HCT116 (cell line): Measurements from ENCODE around the gene CH25H. TPM values are rescaled to one million over a fixed set of nuclear protein-coding genes. Genes with fewer than 3 reads are reported as not detected.

Experiments used
- ATAC-seq: fragments of 200-7000 bp; cut with Tn5 transposase; 2 replicates; pipeline ENCODE4 v1.9.1; 2020; ENCODE audit warnings: mild to moderate bottlenecking, moderate library complexity
- BruUV-seq: library from RNA; stranded (reverse); fragments of 400-500 nt; replicated peaks from 2 replicates; lab custom pipeline; 2021; lab: Mats Ljungman, UMichigan
- CTCF ChIA-PET: fragments of 300-600 bp; sonication (Branson Sonifier 250); formaldehyde crosslinking; loops from one replicate; lab custom pipeline; 2021; ENCODE audit warnings: antibody characterized with exemption; lab: Charles Lee
- POLR2A ChIA-PET: fragments of 300-600, 350-600 bp; sonication (Branson Sonifier 250); formaldehyde crosslinking; loops from one replicate; lab custom pipeline; 2021; ENCODE audit warnings: antibody characterized with exemption; lab: Charles Lee
- RAD21 ChIA-PET, 2 experiments: fragments of 300-600 bp; sonication (Branson Sonifier 250); formaldehyde crosslinking; loops; one replicate each; lab custom pipeline; 2023; ENCODE audit warnings: low total read pairs in 2 of 2; ENCODE audit not compliant: uncharacterized antibody in 2 of 2, unreplicated experiment in 2 of 2, low non-redundant PET in 1 of 2; lab: Charles Lee
- DNase-seq: peaks from one replicate; pipeline ENCODE4 v3.0.0-alpha.2; 2010; ENCODE audit warnings: low read depth, low spot score
- H2AFZ ChIP-seq: fragments of 200-600 bp; shearing (Covaris generic), sonication (generic); 2 replicates; pipeline ENCODE4 v1.6.1; 2017; ENCODE audit warnings: low read depth, mixed run types, mixed read lengths, antibody characterized with exemption, low read length; ENCODE audit not compliant: poor library complexity, severe bottlenecking
- H3K27ac ChIP-seq: 2 replicates; pipeline ENCODE4 v1.5.1; 2012; ENCODE audit warnings: low read depth, low read length
- H3K27me3 ChIP-seq: fragments of 200-600 bp; sonication (generic); 2 replicates; pipeline ENCODE4 v1.6.1; 2016; ENCODE audit warnings: mixed run types, low read length, mixed read lengths; ENCODE audit not compliant: insufficient read depth
- H3K36me3 ChIP-seq, 2 experiments: fragments of 200-500 bp in 1 of 2; fragments of 200-600 bp in 1 of 2; sonication (Bioruptor generic) in 1 of 2; sonication (generic) in 1 of 2; 2 replicates each; pipeline versions ENCODE4 v1.5.1 to v1.6.1; 2014 to 2016; ENCODE audit warnings: low read length in 2 of 2, inconsistent platforms in 1 of 2, mixed read lengths in 1 of 2, mixed run types in 1 of 2; ENCODE audit not compliant: insufficient read depth in 2 of 2, control insufficient read depth in 1 of 2
- H3K4me1 ChIP-seq, 2 experiments: fragments of 200-600 bp in 1 of 2; sonication (generic) in 1 of 2; 2 replicates each; pipeline versions ENCODE4 v1.5.1 to v1.6.1; 2012 to 2017; ENCODE audit warnings: low read length in 2 of 2, inconsistent platforms in 1 of 2, mild to moderate bottlenecking in 1 of 2, mixed read lengths in 1 of 2, mixed run types in 1 of 2, moderate library complexity in 1 of 2; ENCODE audit not compliant: insufficient read depth in 2 of 2, control insufficient read depth in 1 of 2
- H3K4me2 ChIP-seq: fragments of 200-600 bp; sonication (generic); 2 replicates; pipeline ENCODE4 v1.6.1; 2017; ENCODE audit warnings: mixed run types, low read length, mixed read lengths
- H3K4me3 ChIP-seq, 2 experiments: fragments of 200-600 bp in 1 of 2; sonication (generic) in 1 of 2; replicated peaks in 1 of 2; 2 replicates each; pipeline ENCODE4 v1.5.1; 2011 to 2016; ENCODE audit warnings: low read length in 2 of 2, control low read depth in 1 of 2, low read depth in 1 of 2, mild to moderate bottlenecking in 1 of 2, mixed read lengths in 1 of 2, mixed run types in 1 of 2
- H3K79me2 ChIP-seq: fragments of 200-600 bp; sonication (generic); 2 replicates; pipeline ENCODE4 v1.6.1; 2017; ENCODE audit warnings: mild to moderate bottlenecking, mixed run types, low read length, moderate library complexity, mixed read lengths; ENCODE audit not compliant: insufficient read depth
- H3K9ac ChIP-seq: fragments of 200-600 bp; sonication (generic); 2 replicates; pipeline ENCODE4 v1.6.1; 2016; ENCODE audit warnings: low read length, mixed read lengths
- H3K9me2 ChIP-seq: fragments of 200-600 bp; sonication (generic), shearing (Covaris generic); 2 replicates; pipeline ENCODE4 v1.6.1; 2017; ENCODE audit warnings: mixed run types, mild to moderate bottlenecking, moderate library complexity; ENCODE audit not compliant: insufficient read depth
- H3K9me3 ChIP-seq, 2 experiments: fragments of 200-500 bp in 1 of 2; fragments of 200-600 bp in 1 of 2; sonication (Bioruptor generic) in 1 of 2; sonication (generic) in 1 of 2; 2 replicates each; pipeline ENCODE4 v1.6.1; 2014 to 2017; ENCODE audit warnings: low read length in 2 of 2, mixed read lengths in 2 of 2, inconsistent platforms in 1 of 2, low read depth in 1 of 2, mild to moderate bottlenecking in 1 of 2, mixed run types in 1 of 2, moderate library complexity in 1 of 2; ENCODE audit not compliant: control insufficient read depth in 1 of 2, insufficient read depth in 1 of 2
- H4K20me1 ChIP-seq: fragments of 200-600 bp; sonication (generic), shearing (Covaris generic); 2 replicates; pipeline ENCODE4 v1.6.1; 2017; ENCODE audit warnings: mixed run types, mild to moderate bottlenecking, moderate library complexity; ENCODE audit not compliant: insufficient read depth
- CEBPB ChIP-seq: IDR thresholded peaks from 2 replicates; pipeline ENCODE4 v1.6.1; 2012; ENCODE audit warnings: low read depth
- EGR1 ChIP-seq: IDR thresholded peaks from 2 replicates; pipeline ENCODE4 v1.6.1; 2012; ENCODE audit warnings: low read depth
- ELF1 ChIP-seq: IDR thresholded peaks from 2 replicates; pipeline ENCODE4 v1.6.1; 2012; ENCODE audit warnings: low read depth, borderline replicate concordance
- EZH2 ChIP-seq: fragments of 200-600 bp; sonication (generic); IDR thresholded peaks from 2 replicates; pipeline ENCODE4 v1.6.1; 2017; ENCODE audit warnings: antibody characterized with exemption, mixed run types
- FOSL1 ChIP-seq: IDR thresholded peaks from 2 replicates; pipeline ENCODE4 v1.6.1; 2012; ENCODE audit warnings: low read depth
- JUND ChIP-seq: IDR thresholded peaks from 2 replicates; pipeline ENCODE4 v1.6.1; 2012
- POLR2A ChIP-seq: IDR thresholded peaks from 2 replicates; pipeline ENCODE4 v1.7.0; 2011; ENCODE audit warnings: borderline replicate concordance; ENCODE audit not compliant: insufficient read depth, insufficient read length; ENCODE audit errors: extremely low read depth
- POLR2AphosphoS5 ChIP-seq: IDR thresholded peaks from 2 replicates; pipeline ENCODE4 v1.6.1; 2011; ENCODE audit warnings: mild to moderate bottlenecking, low read depth, low read length, moderate library complexity
- RAD21 ChIP-seq: IDR thresholded peaks from 2 replicates; pipeline ENCODE4 v1.6.1; 2012; ENCODE audit warnings: low read depth, mild to moderate bottlenecking
- REST ChIP-seq: IDR thresholded peaks from 2 replicates; pipeline ENCODE4 v1.6.1; 2012; ENCODE audit warnings: low read depth
- SIN3A ChIP-seq: IDR thresholded peaks from 2 replicates; pipeline ENCODE4 v1.6.1; 2012; ENCODE audit warnings: low read depth
- SP1 ChIP-seq: IDR thresholded peaks from 2 replicates; pipeline ENCODE4 v1.6.1; 2012; ENCODE audit warnings: low read depth
- SRF ChIP-seq: IDR thresholded peaks from 2 replicates; pipeline ENCODE4 v1.6.1; 2012; ENCODE audit warnings: low read depth
- TCF7L2 ChIP-seq: IDR thresholded peaks from 2 replicates; pipeline ENCODE4 v1.7.0; 2011; ENCODE audit warnings: borderline replicate concordance, inconsistent platforms; ENCODE audit not compliant: insufficient read depth, insufficient read length; ENCODE audit errors: extremely low read depth
- YY1 ChIP-seq: IDR thresholded peaks from 2 replicates; pipeline ENCODE4 v1.6.1; 2011; ENCODE audit warnings: low read length, low read depth, moderate library complexity, mild to moderate bottlenecking; ENCODE audit not compliant: insufficient replicate concordance; ENCODE audit errors: extremely low read depth
- intact Hi-C: fragments of 100-400 bp; cut with micrococcal nuclease; formaldehyde crosslinking; loops from 2 replicates; pipeline ENCODE4 v1.10.0; 2022
- total RNA-seq: library from RNA; stranded (reverse); gene quantifications from one replicate; pipeline ENCODE4 v1.2.1, GENCODE V29; 2021; ENCODE audit not compliant: unreplicated experiment
- TF ChIP-seq, protein P1 (sequence below), 3 experiments: fragments of 200-600 bp in 1 of 3; sonication (generic) in 1 of 3; IDR thresholded peaks in 2 of 3; conservative IDR thresholded peaks in 1 of 3; 2 replicates each; pipeline ENCODE4 v1.5.1; 2012 to 2017; ENCODE audit warnings: low read depth in 2 of 3, low read length in 2 of 3, antibody characterized with exemption in 1 of 3, borderline replicate concordance in 1 of 3, control low read depth in 1 of 3, mild to moderate bottlenecking in 1 of 3, mixed read lengths in 1 of 3, mixed run types in 1 of 3, moderate library complexity in 1 of 3; ENCODE audit not compliant: insufficient read depth in 1 of 3

Gene CH25H
- total RNA-seq, 1 experiment from 2014 or later = not detected

DNA sequence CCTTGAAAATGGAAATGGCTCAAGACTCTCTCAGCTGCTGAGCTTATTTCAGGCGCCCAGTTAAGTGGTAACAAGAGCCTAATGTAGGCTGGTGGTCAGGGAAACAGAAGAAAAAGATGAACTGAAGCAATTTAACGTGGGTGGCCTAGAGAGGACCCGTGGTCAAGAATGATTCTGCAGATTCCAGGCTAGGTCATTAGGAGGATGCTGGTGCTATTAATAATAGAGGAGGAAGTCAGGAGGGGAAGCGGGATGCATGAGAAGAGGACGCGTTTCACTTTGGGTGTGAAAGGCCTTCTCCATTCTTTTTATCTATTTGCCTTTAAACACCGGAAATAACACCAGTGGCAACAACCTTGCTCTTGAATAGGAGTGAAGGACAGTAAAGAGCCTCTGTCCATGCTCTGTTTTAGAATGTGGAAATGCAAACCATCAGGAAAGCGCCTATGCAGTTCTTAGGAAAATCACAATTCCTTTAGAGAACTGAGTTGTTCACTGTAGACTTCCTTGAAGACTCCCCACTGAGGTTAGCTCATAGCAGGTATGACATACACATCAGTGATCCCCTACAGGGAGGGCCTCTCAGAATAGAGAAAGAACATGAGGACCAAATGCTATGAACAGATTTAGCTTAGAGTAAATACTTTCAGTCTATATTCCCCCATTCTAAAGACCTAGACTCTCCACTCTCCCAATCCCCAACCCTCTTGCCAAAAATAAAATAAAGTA is 35.9 kb upstream of the CH25H start (continued):
- TF ChIP-seq POLR2AphosphoS5 = no peak
- TF ChIP-seq ELF1 = no peak
- TF ChIP-seq JUND = no peak

DNA sequence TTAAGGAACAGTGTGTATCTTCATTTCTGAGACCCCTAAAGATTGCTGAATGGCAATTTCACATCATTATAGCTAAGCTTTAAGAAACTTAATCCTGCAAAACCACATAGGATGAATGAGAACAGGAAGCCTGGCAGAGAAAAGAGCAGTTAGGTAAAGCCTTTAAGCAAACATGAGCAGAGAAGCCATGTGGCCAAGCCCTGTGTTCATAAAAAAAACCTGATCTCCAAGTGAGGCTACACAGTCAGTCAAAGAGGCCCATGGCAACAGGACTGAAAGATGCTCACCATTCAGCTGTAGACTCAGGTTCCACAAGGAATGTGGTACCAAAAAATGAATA is 35.2 kb upstream of the CH25H start:
- no peaks in the 10 kb centered on the region for H3K9me2 ChIP-seq
- TF ChIP-seq RAD21 (no peak), TCF7L2 (no peak), ELF1 (no peak), SIN3A (no peak), FOSL1 (no peak), CEBPB (no peak), EGR1 (no peak), YY1 (no peak), POLR2A (no peak), SRF (no peak), SP1 (no peak), REST (no peak), POLR2AphosphoS5 (no peak), EZH2 (no peak)
- TF ChIP-seq, protein P1, sequence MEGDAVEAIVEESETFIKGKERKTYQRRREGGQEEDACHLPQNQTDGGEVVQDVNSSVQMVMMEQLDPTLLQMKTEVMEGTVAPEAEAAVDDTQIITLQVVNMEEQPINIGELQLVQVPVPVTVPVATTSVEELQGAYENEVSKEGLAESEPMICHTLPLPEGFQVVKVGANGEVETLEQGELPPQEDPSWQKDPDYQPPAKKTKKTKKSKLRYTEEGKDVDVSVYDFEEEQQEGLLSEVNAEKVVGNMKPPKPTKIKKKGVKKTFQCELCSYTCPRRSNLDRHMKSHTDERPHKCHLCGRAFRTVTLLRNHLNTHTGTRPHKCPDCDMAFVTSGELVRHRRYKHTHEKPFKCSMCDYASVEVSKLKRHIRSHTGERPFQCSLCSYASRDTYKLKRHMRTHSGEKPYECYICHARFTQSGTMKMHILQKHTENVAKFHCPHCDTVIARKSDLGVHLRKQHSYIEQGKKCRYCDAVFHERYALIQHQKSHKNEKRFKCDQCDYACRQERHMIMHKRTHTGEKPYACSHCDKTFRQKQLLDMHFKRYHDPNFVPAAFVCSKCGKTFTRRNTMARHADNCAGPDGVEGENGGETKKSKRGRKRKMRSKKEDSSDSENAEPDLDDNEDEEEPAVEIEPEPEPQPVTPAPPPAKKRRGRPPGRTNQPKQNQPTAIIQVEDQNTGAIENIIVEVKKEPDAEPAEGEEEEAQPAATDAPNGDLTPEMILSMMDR (IDR thresholded peaks at IDR 0.05 in 2 of 3, conservative IDR thresholded peaks at IDR 0.05 in 1 of 3; ENCODE audit: borderline replicate concordance in 1 of 3, insufficient read depth in 1 of 3, low read depth in 2 of 3, low read length in 2 of 3) = no peak
- H3K9ac ChIP-seq = no peak overlapping the region
- H3K4me2 ChIP-seq = no peak overlapping the region
- H3K79me2 ChIP-seq = no peaks in the 10 kb centered on the region
- RAD21 ChIA-PET = no interaction called here
- POLR2A ChIA-PET = no interaction called here
- no peaks in the 10 kb centered on the region for H3K9me3 ChIP-seq
- intact Hi-C loops = no loop called here
- H3K4me3 ChIP-seq = no peak overlapping the region
- no peaks in the 10 kb centered on the region for H3K36me3 ChIP-seq
- no peaks in the 10 kb centered on the region for H4K20me1 ChIP-seq
- no peaks in the 10 kb centered on the region for H3K27me3 ChIP-seq
- ATAC-seq (no peak), DNase-seq (no peak)
- H3K4me1 ChIP-seq = no peaks in the 10 kb centered on the region; a peak in 1 of 4 replicates
- BruUV-seq = no TSS peak
- CTCF ChIA-PET = no interaction called here
- H3K27ac ChIP-seq = no peak overlapping the region
- H2AFZ ChIP-seq = no peak overlapping the region
